Breast epithelium (tissue), 4 donors: ENCODE data around the gene MXRA8. TPM values are rescaled to one million over a fixed set of nuclear protein-coding genes. Genes with fewer than 3 reads are reported as not detected.

Source experiments
- DNase-seq, 2 donors: peaks; one replicate each; pipeline ENCODE4 v3.0.0-alpha.2; 2019; ENCODE audit warnings: low spot score in 2 of 2
- H3K27ac ChIP-seq, 2 donors: fragments of 200-600 bp; sonication (generic) in 1 of 2; one replicate each; pipeline ENCODE4 v1.5.1; 2016 to 2019; ENCODE audit warnings: mild to moderate bottlenecking in 1 of 2
- H3K27me3 ChIP-seq, 2 donors: fragments of 200-600 bp; sonication (generic) in 1 of 2; one replicate each; pipeline versions ENCODE4 v1.5.1 to v1.6.0; 2017 to 2019; ENCODE audit warnings: control low read depth in 1 of 2, mild to moderate bottlenecking in 1 of 2
- H3K36me3 ChIP-seq: fragments of 200-600 bp; one replicate; pipeline ENCODE4 v1.5.1; 2019
- H3K4me1 ChIP-seq, 2 donors: fragments of 200-600 bp; sonication (generic); one replicate each; pipeline ENCODE4 v1.5.1; 2016 to 2019; ENCODE audit warnings: control low read depth in 1 of 2
- H3K4me3 ChIP-seq, 3 donors: fragments of 200-600 bp; sonication (generic); 1 replicate in 2 of 3; 2 replicates in 1 of 3; pipeline ENCODE4 v1.5.1; 2016 to 2019; ENCODE audit warnings: mild to moderate bottlenecking in 3 of 3, moderate library complexity in 2 of 3
- H3K9me3 ChIP-seq, 2 donors: fragments of 200-600 bp; sonication (generic) in 1 of 2; one replicate each; pipeline ENCODE4 v1.5.1; 2016 to 2019; ENCODE audit warnings: control low read depth in 1 of 2
- CTCF ChIP-seq, 3 donors: fragments of 450-650 bp; IDR thresholded peaks; one replicate each; pipeline ENCODE4 v1.5.1; 2016 to 2017; ENCODE audit warnings: antibody characterized with exemption in 3 of 3, mild to moderate bottlenecking in 3 of 3, moderate library complexity in 3 of 3
- POLR2A ChIP-seq: fragments of 450-650 bp; IDR thresholded peaks from one replicate; pipeline ENCODE4 v1.6.1; 2016; ENCODE audit warnings: antibody characterized with exemption, mild to moderate bottlenecking, moderate library complexity
- POLR2AphosphoS5 ChIP-seq, 3 donors: sonication (generic); formaldehyde crosslinking; IDR thresholded peaks; one replicate each; pipeline ENCODE4 v1.6.1; 2017; ENCODE audit warnings: antibody characterized with exemption in 3 of 3
- intact Hi-C: fragments of 100-400 bp; cut with DNase I; formaldehyde crosslinking; loops from one replicate; pipeline ENCODE4 v1.15.1; 2023; ENCODE audit warnings: low total_unique reads
- total RNA-seq, 3 donors: library from RNA; depleted of rRNA; stranded (reverse); fragments of >200 nt; gene quantifications; one replicate each; pipeline ENCODE4 v1.1.0, GENCODE V29; 2016

Gene MXRA8
- total RNA-seq, 3 donors from 2014 or later = 93.4 to 308 (median 99.8) TPM

GRCh38 chr1:1333551-1334241, 24.7 kb downstream of the MXRA8 start:
- DNase-seq = no peak
- Histone ChIP-seq H3K4me3 (peak overlapping the region in 1 of 3 donors; percentile 47), H3K9me3 (no peaks in the 10 kb centered on the region), H3K36me3 (no peaks in the 10 kb centered on the region), H3K27me3 (no peaks in the 10 kb centered on the region), H3K27ac (no peak overlapping the region), H3K4me1 (peaks cover 13 to 19% of the 10 kb centered on the region in 2 donors)
- intact Hi-C loops = no loop called here
- no peak for TF ChIP-seq POLR2A
- TF ChIP-seq CTCF (IDR thresholded peaks at IDR 0.05) = no peak
- no peak for TF ChIP-seq POLR2AphosphoS5 (IDR thresholded peaks at IDR 0.05)

DNA sequence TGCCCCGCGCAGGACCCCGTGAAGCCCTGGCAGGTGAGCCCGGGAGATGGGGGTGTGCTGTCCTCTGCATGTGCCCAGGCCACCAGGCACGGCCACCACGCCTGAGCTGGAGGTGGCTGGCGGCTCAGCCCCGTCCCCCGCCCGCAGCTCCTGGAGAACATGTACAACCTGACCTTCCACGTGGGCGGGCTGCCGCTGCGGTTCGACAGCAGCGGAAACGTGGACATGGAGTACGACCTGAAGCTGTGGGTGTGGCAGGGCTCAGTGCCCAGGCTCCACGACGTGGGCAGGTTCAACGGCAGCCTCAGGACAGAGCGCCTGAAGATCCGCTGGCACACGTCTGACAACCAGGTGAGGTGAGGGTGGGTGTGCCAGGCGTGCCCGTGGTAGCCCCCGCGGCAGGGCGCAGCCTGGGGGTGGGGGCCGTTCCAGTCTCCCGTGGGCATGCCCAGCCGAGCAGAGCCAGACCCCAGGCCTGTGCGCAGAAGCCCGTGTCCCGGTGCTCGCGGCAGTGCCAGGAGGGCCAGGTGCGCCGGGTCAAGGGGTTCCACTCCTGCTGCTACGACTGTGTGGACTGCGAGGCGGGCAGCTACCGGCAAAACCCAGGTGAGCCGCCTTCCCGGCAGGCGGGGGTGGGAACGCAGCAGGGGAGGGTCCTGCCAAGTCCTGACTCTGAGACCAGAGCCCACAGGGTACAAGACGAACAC, 25.4 kb downstream of the MXRA8 start:
- no peak overlapping the region for H3K27ac ChIP-seq
- peak overlapping the region in 2 of 3 donors; percentile 15 to 47 for H3K4me3 ChIP-seq
- H3K4me1 ChIP-seq = peaks cover 13 to 19% of the 10 kb centered on the region in 2 donors
- peak; percentile 75 to 85 for DNase-seq
- no peaks in the 10 kb centered on the region for H3K36me3 ChIP-seq
- no peaks in the 10 kb centered on the region for H3K9me3 ChIP-seq
- no peaks in the 10 kb centered on the region for H3K27me3 ChIP-seq
- intact Hi-C loops = no loop called here
- TF ChIP-seq POLR2A (no peak), POLR2AphosphoS5 (IDR thresholded peaks at IDR 0.05) (no peak), CTCF (IDR thresholded peaks at IDR 0.05) (no peak)

GRCh38 chr1:1332031-1332755, 26.2 kb downstream of the MXRA8 start:
- no peaks in the 10 kb centered on the region for H3K9me3 ChIP-seq
- intact Hi-C loops = no loop called here
- H3K4me1 ChIP-seq = peaks cover 13 to 19% of the 10 kb centered on the region in 2 donors
- DNase-seq = no peak
- peak overlapping the region in 2 of 3 donors; percentile 15 to 47 for H3K4me3 ChIP-seq
- no peaks in the 10 kb centered on the region for H3K36me3 ChIP-seq
- H3K27me3 ChIP-seq = no peaks in the 10 kb centered on the region
- no peak overlapping the region for H3K27ac ChIP-seq
- TF ChIP-seq POLR2AphosphoS5 (IDR thresholded peaks at IDR 0.05) (no peak), POLR2A (no peak), CTCF (IDR thresholded peaks at IDR 0.05) (no peak)

DNA sequence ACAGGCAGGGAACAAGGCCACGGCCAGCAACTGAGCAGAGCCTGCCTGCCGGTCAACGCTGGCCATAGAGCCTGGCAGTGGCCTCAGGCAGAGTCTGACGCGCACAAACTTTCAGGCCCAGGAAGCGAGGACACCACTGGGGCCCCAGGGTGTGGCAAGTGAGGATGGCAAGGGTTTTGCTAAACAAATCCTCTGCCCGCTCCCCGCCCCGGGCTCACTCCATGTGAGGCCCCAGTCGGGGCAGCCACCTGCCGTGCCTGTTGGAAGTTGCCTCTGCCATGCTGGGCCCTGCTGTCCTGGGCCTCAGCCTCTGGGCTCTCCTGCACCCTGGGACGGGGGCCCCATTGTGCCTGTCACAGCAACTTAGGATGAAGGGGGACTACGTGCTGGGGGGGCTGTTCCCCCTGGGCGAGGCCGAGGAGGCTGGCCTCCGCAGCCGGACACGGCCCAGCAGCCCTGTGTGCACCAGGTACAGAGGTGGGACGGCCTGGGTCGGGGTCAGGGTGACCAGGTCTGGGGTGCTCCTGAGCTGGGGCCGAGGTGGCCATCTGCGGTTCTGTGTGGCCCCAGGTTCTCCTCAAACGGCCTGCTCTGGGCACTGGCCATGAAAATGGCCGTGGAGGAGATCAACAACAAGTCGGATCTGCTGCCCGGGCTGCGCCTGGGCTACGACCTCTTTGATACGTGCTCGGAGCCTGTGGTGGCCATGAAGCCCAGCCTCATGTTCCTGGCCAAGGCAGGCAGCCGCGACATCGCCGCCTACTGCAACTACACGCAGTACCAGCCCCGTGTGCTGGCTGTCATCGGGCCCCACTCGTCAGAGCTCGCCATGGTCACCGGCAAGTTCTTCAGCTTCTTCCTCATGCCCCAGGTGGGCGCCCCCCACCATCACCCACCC, 27.0 kb downstream of the MXRA8 start, which contains the start of gene TAS1R3:
TAS1R3 (plus strand) TSS at position 213 of the 898 bp plus-strand sequence; CDS start at position 279, 66 bp downstream.
- intact Hi-C loops = no loop called here
- Histone ChIP-seq H3K9me3 (no peaks in the 10 kb centered on the region), H3K4me1 (peaks cover 13 to 19% of the 10 kb centered on the region in 2 donors), H3K27ac (no peak within 1 kb of the TSS), H3K36me3 (no peaks in the 10 kb centered on the region), H3K4me3 (peak within 1 kb of the TSS in 2 of 3 donors; percentile 15 to 47), H3K27me3 (no peaks in the 10 kb centered on the region)
- TF ChIP-seq POLR2AphosphoS5 (IDR thresholded peaks at IDR 0.05) (no peak), POLR2A (no peak), CTCF (IDR thresholded peaks at IDR 0.05) (no peak)
- no peak for DNase-seq
